RWPE1 (cell line): ENCODE data around the gene ITPKB.
A peak's percentile ranks its signal among the peaks of the same experiment; 100 is the strongest.

ENCODE experiments used
- CTCF ChIA-PET: fragments of 350-600 bp; sonication (Branson Sonifier 250); formaldehyde crosslinking; extraction: SDS; loops from one replicate; lab custom pipeline; 2021; lab: Yijun Ruan, JAX
- POLR2A ChIA-PET: fragments of 400-600 bp; formaldehyde crosslinking; extraction: SDS; loops from one replicate; lab custom pipeline; 2020; ENCODE audit warnings: antibody characterized with exemption; ENCODE audit not compliant: low non-redundant PET; lab: Yijun Ruan, JAX
- DNase-seq: peaks from one replicate; pipeline ENCODE4 v3.0.0; 2012; ENCODE audit warnings: low spot score
- H3K27ac ChIP-seq: fragments of 450-650 bp; 2 replicates; pipeline ENCODE4 v1.5.1; 2017
- TF ChIP-seq, protein P1 (sequence below): fragments of 450-650 bp; conservative IDR thresholded peaks from 2 replicates; pipeline ENCODE4 v1.5.1; 2017; ENCODE audit warnings: low read depth, mild to moderate bottlenecking

Gene ITPKB

GRCh38 chr1:226782845-226783601 lies 43.9 kb upstream of the ITPKB start:
- TF ChIP-seq, protein P1, sequence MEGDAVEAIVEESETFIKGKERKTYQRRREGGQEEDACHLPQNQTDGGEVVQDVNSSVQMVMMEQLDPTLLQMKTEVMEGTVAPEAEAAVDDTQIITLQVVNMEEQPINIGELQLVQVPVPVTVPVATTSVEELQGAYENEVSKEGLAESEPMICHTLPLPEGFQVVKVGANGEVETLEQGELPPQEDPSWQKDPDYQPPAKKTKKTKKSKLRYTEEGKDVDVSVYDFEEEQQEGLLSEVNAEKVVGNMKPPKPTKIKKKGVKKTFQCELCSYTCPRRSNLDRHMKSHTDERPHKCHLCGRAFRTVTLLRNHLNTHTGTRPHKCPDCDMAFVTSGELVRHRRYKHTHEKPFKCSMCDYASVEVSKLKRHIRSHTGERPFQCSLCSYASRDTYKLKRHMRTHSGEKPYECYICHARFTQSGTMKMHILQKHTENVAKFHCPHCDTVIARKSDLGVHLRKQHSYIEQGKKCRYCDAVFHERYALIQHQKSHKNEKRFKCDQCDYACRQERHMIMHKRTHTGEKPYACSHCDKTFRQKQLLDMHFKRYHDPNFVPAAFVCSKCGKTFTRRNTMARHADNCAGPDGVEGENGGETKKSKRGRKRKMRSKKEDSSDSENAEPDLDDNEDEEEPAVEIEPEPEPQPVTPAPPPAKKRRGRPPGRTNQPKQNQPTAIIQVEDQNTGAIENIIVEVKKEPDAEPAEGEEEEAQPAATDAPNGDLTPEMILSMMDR = no peak
- CTCF ChIA-PET = interaction anchor here (0.6 to 1.0 kb wide), 5 partner anchors 9 to 264 kb away, joined by 3 to 5 read pairs (median 3); no protein-coding TSS in a partner anchor
- DNase-seq = no peak
- no peak overlapping the region for H3K27ac ChIP-seq
- POLR2A ChIA-PET = no interaction called here

- H3K27ac ChIP-seq = no peak overlapping the region
- POLR2A ChIA-PET = no interaction called here
- DNase-seq = no peak
- TF ChIP-seq, protein P1 = no peak
- CTCF ChIA-PET = interaction anchor here (0.6 to 1.0 kb wide), 3 partner anchors 8 to 263 kb away, joined by 3 read pairs; no protein-coding TSS in a partner anchor
Observed at GRCh38 chr1:226781937-226782609, 43.0 kb upstream of the ITPKB start.

- H3K27ac ChIP-seq = no peak overlapping the region
- POLR2A ChIA-PET = no interaction called here
- TF ChIP-seq, protein P1 = no peak
- DNase-seq = no peak
- CTCF ChIA-PET = interaction anchor here (0.6 to 1.4 kb wide), 3 partner anchors 41 to 152 kb away, joined by 3 to 4 read pairs (median 3); no protein-coding TSS in a partner anchor
Observed at GRCh38 chr1:226779561-226779960, 40.5 kb upstream of the ITPKB start.

GRCh38 chr1:226778657-226779058 lies 39.6 kb upstream of the ITPKB start:
- POLR2A ChIA-PET = interaction anchor here (0.6 kb wide), 1 partner anchor 28 kb away, joined by 3 read pairs; no protein-coding TSS in a partner anchor
- TF ChIP-seq, protein P1 = no peak
- CTCF ChIA-PET = interaction anchor here (0.6 to 1.1 kb wide), 5 partner anchors 16 to 370 kb away, joined by 3 to 4 read pairs (median 3); partner anchors contain the start of gene PARP1
- peak; percentile 93 for DNase-seq
- 0 out of 2 replicates have a peak overlapping the region, but pooled peaks have one; percentile 42 for H3K27ac ChIP-seq

GRCh38 chr1:226776975-226777374 lies 37.9 kb upstream of the ITPKB start:
- TF ChIP-seq, protein P1 = no peak
- CTCF ChIA-PET = no interaction called here
- POLR2A ChIA-PET = no interaction called here
- H3K27ac ChIP-seq = no peak overlapping the region
- no peak for DNase-seq

- TF ChIP-seq, protein P1 = no peak
- no peak for DNase-seq
- no peak overlapping the region for H3K27ac ChIP-seq
- ChIA-PET CTCF (interaction anchor here (0.6 kb wide), 1 partner anchor 65 kb away, joined by 4 read pairs; no protein-coding TSS in a partner anchor), POLR2A (no interaction called here)
Observed at GRCh38 chr1:226776066-226776465, 37.0 kb upstream of the ITPKB start.
